Retinal pigment epithelial cell (primary cell): ENCODE data around the gene DNAJC15.

Experiments
- DNase-seq: peaks from one replicate; pipeline ENCODE4 v3.0.0-alpha.2; 2010; ENCODE audit warnings: low read depth
- H3K4me3 ChIP-seq: 2 replicates; pipeline ENCODE4 v1.5.1; 2011; ENCODE audit warnings: mild to moderate bottlenecking, low read length, control low read depth, moderate library complexity
- TF ChIP-seq, protein P1 (sequence below): conservative IDR thresholded peaks from 2 replicates; pipeline ENCODE4 v1.5.1; 2011; ENCODE audit warnings: low read depth, low read length, control low read depth, inconsistent platforms

DNAJC15 gene

DNA sequence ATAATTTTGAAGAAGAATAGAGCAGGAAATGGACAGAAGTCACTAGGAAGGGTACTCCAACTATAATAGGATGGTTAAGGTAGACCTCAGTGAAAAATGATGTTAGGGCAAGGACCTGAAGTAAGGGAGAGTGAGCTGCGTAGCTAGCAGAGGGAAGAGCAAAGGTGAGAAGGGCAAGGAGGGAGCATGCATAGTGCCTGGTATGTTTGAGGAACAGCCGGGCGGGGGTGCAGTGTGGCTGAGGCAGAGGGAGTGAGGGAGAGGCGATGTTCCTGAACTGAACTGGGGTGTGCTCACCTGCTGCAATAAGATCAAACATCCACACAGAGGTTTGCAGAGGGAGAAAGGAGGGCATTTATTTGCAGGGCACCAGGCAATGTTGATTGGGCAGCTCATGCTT lies 110.4 kb downstream of the DNAJC15 start:
- no peak for DNase-seq
- H3K4me3 ChIP-seq = no peak overlapping the region
- TF ChIP-seq, protein P1, sequence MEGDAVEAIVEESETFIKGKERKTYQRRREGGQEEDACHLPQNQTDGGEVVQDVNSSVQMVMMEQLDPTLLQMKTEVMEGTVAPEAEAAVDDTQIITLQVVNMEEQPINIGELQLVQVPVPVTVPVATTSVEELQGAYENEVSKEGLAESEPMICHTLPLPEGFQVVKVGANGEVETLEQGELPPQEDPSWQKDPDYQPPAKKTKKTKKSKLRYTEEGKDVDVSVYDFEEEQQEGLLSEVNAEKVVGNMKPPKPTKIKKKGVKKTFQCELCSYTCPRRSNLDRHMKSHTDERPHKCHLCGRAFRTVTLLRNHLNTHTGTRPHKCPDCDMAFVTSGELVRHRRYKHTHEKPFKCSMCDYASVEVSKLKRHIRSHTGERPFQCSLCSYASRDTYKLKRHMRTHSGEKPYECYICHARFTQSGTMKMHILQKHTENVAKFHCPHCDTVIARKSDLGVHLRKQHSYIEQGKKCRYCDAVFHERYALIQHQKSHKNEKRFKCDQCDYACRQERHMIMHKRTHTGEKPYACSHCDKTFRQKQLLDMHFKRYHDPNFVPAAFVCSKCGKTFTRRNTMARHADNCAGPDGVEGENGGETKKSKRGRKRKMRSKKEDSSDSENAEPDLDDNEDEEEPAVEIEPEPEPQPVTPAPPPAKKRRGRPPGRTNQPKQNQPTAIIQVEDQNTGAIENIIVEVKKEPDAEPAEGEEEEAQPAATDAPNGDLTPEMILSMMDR = no peak

DNA sequence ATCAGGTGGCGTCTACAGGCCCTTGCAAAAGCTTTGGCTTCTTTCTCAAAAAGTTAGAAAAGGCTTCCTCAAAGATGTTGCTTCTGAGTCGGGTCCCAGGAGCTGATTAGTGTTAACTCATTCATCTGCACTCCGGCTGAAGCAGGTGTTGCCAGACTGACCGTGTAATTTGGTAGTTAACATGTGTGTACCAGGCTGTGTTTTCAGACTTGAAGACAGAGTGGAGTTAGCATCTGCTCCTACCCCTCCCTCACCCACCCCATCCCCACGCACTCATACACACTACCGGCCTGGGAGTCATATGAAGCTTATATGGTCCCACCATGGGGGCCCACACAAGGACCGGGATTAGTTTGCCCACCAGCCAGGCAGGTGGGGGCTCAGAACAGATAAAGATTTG lies 111.5 kb downstream of the DNAJC15 start:
- DNase-seq = no peak
- no peak overlapping the region for H3K4me3 ChIP-seq
- TF ChIP-seq, protein P1 = no peak

DNA sequence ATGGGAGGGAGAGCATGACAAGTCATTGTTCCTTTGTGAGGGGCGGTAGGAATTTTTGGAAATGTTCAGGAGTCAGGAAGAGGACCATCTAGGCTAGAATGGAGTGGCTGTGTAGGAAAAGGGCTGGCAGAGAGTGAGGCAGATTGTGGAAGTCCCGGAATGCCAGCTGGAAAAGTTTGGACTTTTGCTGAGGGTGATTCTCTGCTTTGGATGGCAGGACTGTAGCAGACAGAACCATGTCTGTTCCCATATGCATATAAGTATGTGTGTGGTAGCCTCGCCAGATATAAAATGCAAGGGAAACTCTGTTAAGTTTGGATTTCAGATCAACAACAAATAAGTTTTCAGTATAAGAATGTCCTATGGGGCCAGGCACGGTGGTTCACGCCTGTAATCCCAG lies 112.1 kb downstream of the DNAJC15 start:
- DNase-seq = no peak
- TF ChIP-seq, protein P1 = no peak
- H3K4me3 ChIP-seq = no peak overlapping the region

DNA sequence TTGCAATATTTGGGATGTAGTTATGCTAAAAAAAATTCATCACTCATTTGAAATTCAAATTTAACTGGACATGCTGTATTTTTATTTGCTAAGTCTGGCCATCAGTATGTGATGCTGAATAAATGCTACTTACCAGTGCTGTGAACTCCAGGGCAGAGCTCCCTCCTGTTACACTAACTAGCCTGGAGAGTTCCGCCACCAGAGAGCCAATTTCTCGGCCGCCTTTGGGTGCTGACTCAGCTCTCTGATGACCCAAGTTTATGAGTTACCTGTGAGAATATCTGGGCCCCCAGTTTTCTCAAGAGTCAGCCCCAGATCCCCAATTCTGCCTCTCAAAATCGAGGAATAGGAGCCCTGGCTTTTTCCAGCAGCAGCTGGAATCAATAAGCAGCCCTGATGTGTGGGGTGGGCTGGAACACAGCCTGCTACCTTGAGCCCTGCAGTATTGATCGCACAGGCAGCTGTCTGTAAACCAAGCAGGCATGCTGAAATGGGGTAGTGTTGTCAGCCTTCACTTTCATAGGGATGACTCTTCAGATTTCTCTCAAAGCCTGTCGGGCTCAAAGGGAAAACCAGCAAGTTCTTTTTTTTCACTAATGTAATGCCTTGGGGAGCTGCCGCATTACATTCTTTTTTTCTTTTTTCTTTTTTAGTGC lies 113.7 kb downstream of the DNAJC15 start:
- DNase-seq = no peak
- H3K4me3 ChIP-seq = no peak overlapping the region
- TF ChIP-seq, protein P1 = no peak

DNA sequence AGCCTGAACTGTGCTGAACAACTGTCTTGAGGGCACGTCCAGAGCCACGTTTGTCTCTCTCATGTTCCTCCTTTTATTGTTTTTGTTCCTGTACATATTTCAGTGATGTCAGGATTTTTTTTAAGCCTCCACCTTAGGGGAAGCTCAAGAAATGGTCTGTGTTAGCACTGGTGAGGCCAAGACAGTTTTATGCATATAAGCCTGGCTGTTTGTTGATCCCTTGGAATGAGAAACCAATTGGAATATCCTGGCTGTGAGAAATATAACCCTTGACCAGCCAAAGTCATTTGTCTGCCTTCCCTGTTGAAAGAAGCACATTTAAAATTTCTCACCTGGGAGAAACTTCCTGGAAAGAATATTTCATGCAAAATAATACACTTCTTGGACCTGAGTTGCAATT lies 115.8 kb downstream of the DNAJC15 start:
- TF ChIP-seq, protein P1 = no peak
- no peak for DNase-seq
- no peak overlapping the region for H3K4me3 ChIP-seq

DNA sequence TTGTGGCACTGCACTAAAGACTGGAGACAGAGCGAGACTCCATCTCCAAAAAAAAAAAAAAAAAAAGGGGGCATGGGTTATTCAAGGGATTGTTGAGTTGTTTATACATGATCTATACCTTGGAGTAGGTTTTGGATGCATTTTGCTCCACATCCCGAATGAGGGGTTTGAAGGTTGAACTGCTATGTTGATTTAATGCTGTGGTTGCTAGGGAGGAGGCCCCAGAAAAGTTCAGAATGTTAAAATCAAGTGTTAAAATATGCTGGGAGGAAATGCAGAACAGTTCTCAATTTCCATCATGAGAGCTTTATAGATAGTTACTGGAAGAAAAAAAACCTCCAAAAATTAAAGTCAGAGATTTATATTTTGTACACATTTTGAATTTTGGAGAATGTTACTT lies 116.5 kb downstream of the DNAJC15 start:
- no peak overlapping the region for H3K4me3 ChIP-seq
- DNase-seq = no peak
- TF ChIP-seq, protein P1 = no peak

DNA sequence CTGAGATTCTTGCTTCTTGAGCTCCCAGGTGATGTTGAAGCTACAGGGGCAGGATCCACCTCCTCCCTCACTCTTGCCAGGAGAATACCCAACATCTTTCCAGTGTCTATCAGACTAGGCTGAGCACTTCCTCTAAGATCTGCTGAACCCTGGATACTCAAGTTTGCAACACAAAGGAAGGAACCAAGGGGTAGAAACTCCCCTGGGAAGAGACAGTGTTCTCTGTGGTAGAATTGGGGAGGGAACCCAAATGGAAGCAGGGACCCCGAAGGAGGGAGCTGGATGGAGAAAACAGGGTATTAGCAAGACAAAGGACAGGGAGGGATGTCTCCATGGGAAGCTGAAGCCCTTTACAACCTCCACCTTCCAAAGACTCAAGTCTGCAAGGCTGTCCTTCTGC lies 117.6 kb downstream of the DNAJC15 start:
- H3K4me3 ChIP-seq = no peak overlapping the region
- TF ChIP-seq, protein P1 = no peak

More for the DNA sequence above, 117.6 kb downstream of the DNAJC15 start:
- DNase-seq = no peak
